B cell (primary cell): ENCODE results near the gene RNF215. TPM values are rescaled to one million over a fixed set of nuclear protein-coding genes. Genes with fewer than 3 reads are reported as not detected.

Experiments used
- ATAC-seq: fragments of 200-7000 bp; cut with Tn5 transposase; one replicate; pipeline ENCODE4 v1.10.0; 2021; ENCODE audit warnings: low read depth, mild to moderate bottlenecking, moderate number of reproducible peaks, moderate library complexity
- CTCF ChIA-PET: fragments of 350-600 bp; sonication (Branson Sonifier 250); formaldehyde crosslinking; loops from one replicate; lab custom pipeline; 2021; ENCODE audit warnings: antibody characterized with exemption, inconsistent platforms; lab: Charles Lee
- POLR2A ChIA-PET: fragments of 350-600 bp; sonication (Branson Sonifier 250); formaldehyde crosslinking; loops from one replicate; lab custom pipeline; 2021; ENCODE audit warnings: antibody characterized with exemption; lab: Charles Lee
- DNase-seq: peaks from one replicate; pipeline ENCODE4 v3.0.0; 2013
- H2AFZ ChIP-seq: 2 replicates; pipeline ENCODE4 v1.6.1; 2012; ENCODE audit warnings: mild to moderate bottlenecking, low read depth, low read length; ENCODE audit not compliant: insufficient read depth, poor library complexity, severe bottlenecking
- H3K27ac ChIP-seq, 2 donors: 1 replicate in 1 of 2; 2 replicates in 1 of 2; pipeline ENCODE4 v1.5.1; 2012 to 2013; ENCODE audit warnings: low read length in 2 of 2, mild to moderate bottlenecking in 2 of 2, moderate library complexity in 1 of 2
- H3K27me3 ChIP-seq, 4 experiments: fragments of 200-600 bp in 1 of 4; sonication (generic) in 1 of 4; replicated peaks in 1 of 4; 1 replicate in 2 of 4; 2 replicates in 2 of 4; pipeline versions ENCODE4 v1.6.1 to v1.7.0; 2013 to 2016; ENCODE audit warnings: low read length in 3 of 4, mild to moderate bottlenecking in 2 of 4, mixed read lengths in 1 of 4, moderate library complexity in 1 of 4; ENCODE audit not compliant: insufficient read depth in 4 of 4, control insufficient read depth in 3 of 4; ENCODE audit errors: control extremely low read depth in 1 of 4
- H3K36me3 ChIP-seq, 2 experiments: replicated peaks in 1 of 2; 1 replicate in 1 of 2; 2 replicates in 1 of 2; pipeline versions ENCODE4 v1.6.1 to v1.7.1; 2013; ENCODE audit warnings: low read length in 1 of 2; ENCODE audit not compliant: insufficient read depth in 2 of 2, control insufficient read depth in 1 of 2; ENCODE audit errors: control extremely low read depth in 1 of 2, extremely low read depth in 1 of 2
- H3K4me1 ChIP-seq, 2 donors: fragments of 200-600 bp in 1 of 2; sonication (generic) in 1 of 2; 1 replicate in 1 of 2; 2 replicates in 1 of 2; pipeline versions ENCODE4 v1.5.1 to v1.6.1; 2013 to 2017; ENCODE audit warnings: low read length in 2 of 2; ENCODE audit not compliant: control insufficient read depth in 2 of 2, insufficient read depth in 2 of 2
- H3K4me2 ChIP-seq: replicated peaks from 2 replicates; pipeline ENCODE3; 2012; ENCODE audit warnings: mild to moderate bottlenecking, low read depth, low read length; ENCODE audit not compliant: poor library complexity, severe bottlenecking
- H3K4me3 ChIP-seq, 5 experiments: fragments of 200-600 bp in 1 of 5; sonication (generic) in 1 of 5; 1 replicate in 3 of 5; 2 replicates in 2 of 5; pipeline versions ENCODE4 v1.5.1 to v1.7.0; 2011 to 2016; ENCODE audit warnings: low read length in 4 of 5, mild to moderate bottlenecking in 4 of 5, low read depth in 2 of 5, control low read depth in 1 of 5, moderate library complexity in 1 of 5; ENCODE audit not compliant: insufficient read depth in 1 of 5; ENCODE audit errors: control extremely low read depth in 1 of 5, extremely low read depth in 1 of 5
- H3K79me2 ChIP-seq: fragments of 200-600 bp; sonication (generic); one replicate; pipeline ENCODE4 v1.6.0; 2016; ENCODE audit warnings: low read length; ENCODE audit not compliant: control insufficient read depth, insufficient read depth
- H3K9ac ChIP-seq: fragments of 200-600 bp; sonication (generic); 2 replicates; pipeline ENCODE4 v1.6.1; 2017; ENCODE audit warnings: mild to moderate bottlenecking, low read length, moderate library complexity
- H3K9me3 ChIP-seq, 3 donors: one replicate each; pipeline versions ENCODE4 v1.6.1 to v1.7.1; 2013; ENCODE audit warnings: low read length in 2 of 3; ENCODE audit not compliant: control insufficient read depth in 2 of 3, insufficient read depth in 1 of 3; ENCODE audit errors: control extremely low read depth in 1 of 3
- H4K20me1 ChIP-seq: 2 replicates; pipeline ENCODE4 v1.6.0; 2012; ENCODE audit warnings: mild to moderate bottlenecking, low read length; ENCODE audit not compliant: insufficient read depth, control insufficient read depth, poor library complexity, severe bottlenecking
- H3K27ac Mint-ChIP-seq: one replicate; pipeline ENCODE4 v1.8.0; 2021; ENCODE audit warnings: mixed read lengths
- H3K27me3 Mint-ChIP-seq: one replicate; pipeline ENCODE4 v1.8.0; 2021; ENCODE audit warnings: mixed read lengths
- H3K4me1 Mint-ChIP-seq: one replicate; pipeline ENCODE4 v1.8.0; 2021; ENCODE audit warnings: mixed read lengths
- H3K4me3 Mint-ChIP-seq: one replicate; pipeline ENCODE4 v1.8.0; 2021; ENCODE audit warnings: mixed read lengths
- H3K9me3 Mint-ChIP-seq: one replicate; pipeline ENCODE4 v1.8.0; 2022; ENCODE audit warnings: mixed read lengths; ENCODE audit not compliant: insufficient read depth
- EZH2 ChIP-seq: IDR thresholded peaks from 2 replicates; pipeline ENCODE4 v1.6.1; 2012; ENCODE audit warnings: borderline replicate concordance, low read depth, mild to moderate bottlenecking, moderate library complexity, low read length; ENCODE audit not compliant: insufficient read depth, poor library complexity, severe bottlenecking
- WGBS: methylation state at CpG from one replicate; pipeline ENCODE4 v1.1.5; 2013; ENCODE audit warnings: missing lambda C conversion rate; ENCODE audit not compliant: insufficient coverage; 5-methylcytosine and 5-hydroxymethylcytosine counted together
- intact Hi-C: fragments of 100-400 bp; cut with micrococcal nuclease; formaldehyde crosslinking; loops from one replicate; pipeline ENCODE4 v1.10.0; 2022
- polyA plus RNA-seq: library from polyadenylated mRNA; depleted of rRNA; stranded (reverse); fragments of >200 nt; gene quantifications from 2 replicates; pipeline ENCODE4 v1.2.3, GENCODE V29; 2012
- total RNA-seq, 2 donors: library from RNA; stranded (reverse); fragments of 120-200 nt in 1 of 2; gene quantifications; 1 replicate in 1 of 2; 2 replicates in 1 of 2; pipeline versions ENCODE4 v1.2.3 to v1.2.4, GENCODE V29; 2013 to 2022
- TF ChIP-seq, protein P1 (sequence below): fragments of 200-600 bp; IDR thresholded peaks from one replicate; pipeline ENCODE4 v1.8.0; 2022; ENCODE audit warnings: antibody characterized with exemption, mild to moderate bottlenecking

The RNF215 gene
- total and polyA plus RNA-seq, 2 donors (not counting 1 experiment from before 2014, with no cell fraction given): 8.8 to 18.6 TPM

DNA sequence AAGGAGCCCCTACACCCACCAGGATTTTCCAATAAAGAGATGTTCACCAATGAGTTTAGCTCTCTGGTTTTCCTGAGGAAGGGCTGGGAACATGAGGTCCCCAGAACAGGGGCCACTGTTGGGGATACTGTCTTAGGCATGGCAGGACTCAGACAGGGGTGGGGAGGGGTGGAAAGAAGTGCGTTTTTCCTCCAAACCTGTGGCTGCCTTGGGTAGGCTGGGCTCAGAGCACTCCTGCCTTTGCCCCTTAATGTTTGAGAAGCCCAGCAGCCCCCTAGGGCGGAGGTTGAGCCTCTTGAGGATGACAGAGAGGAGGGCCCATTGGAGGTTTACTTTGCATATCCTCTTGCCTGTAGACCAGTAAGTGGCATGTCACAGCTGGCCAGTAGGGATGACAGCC, 49.0 kb upstream of the RNF215 start:
- Histone ChIP-seq H4K20me1 (no peaks in the 10 kb centered on the region), H3K27me3 (peaks cover 0 to 15% (median 1%) of the 10 kb centered on the region in 4 experiments), H3K9ac (peak overlapping the region; percentile 8), H3K36me3 (no peaks in the 10 kb centered on the region), H3K4me1 (peaks cover 8 to 16% of the 10 kb centered on the region in 2 donors), H3K4me2 (peak overlapping the region; percentile 47), H3K9me3 (peaks cover 0 to 28% (median 16%) of the 10 kb centered on the region in 3 donors), H3K79me2 (no peaks in the 10 kb centered on the region), H2AFZ (peak overlapping the region; percentile 71), H3K27ac (peak overlapping the region; percentile 68 to 77), H3K4me3 (peak overlapping the region in 2 of 5 experiments; percentile 35 to 40)
- intact Hi-C loops: loop anchor here (1.0 kb wide), 1 partner anchor 10 kb away; no protein-coding TSS in a partner anchor
- H3K27me3 Mint-ChIP-seq: peaks cover 21% of the 10 kb centered on the region
- 94% methylated on average over 2 of the region's 2 CpGs for WGBS
- peak overlapping the region; percentile 77 for H3K4me3 Mint-ChIP-seq
- H3K4me1 Mint-ChIP-seq: peaks cover 18% of the 10 kb centered on the region
- H3K9me3 Mint-ChIP-seq: peaks cover 10% of the 10 kb centered on the region
- POLR2A ChIA-PET: interaction anchor here (0.7 to 1.2 kb wide), 2 partner anchors 12 to 271 kb away, joined by 3 to 5 read pairs; no protein-coding TSS in a partner anchor
- CTCF ChIA-PET: interaction anchor here (2.1 to 2.7 kb wide), 2 partner anchors 10 to 12 kb away, joined by 8 to 10 read pairs; partner anchors contain the start of gene MTFP1
- TF ChIP-seq, protein P1, sequence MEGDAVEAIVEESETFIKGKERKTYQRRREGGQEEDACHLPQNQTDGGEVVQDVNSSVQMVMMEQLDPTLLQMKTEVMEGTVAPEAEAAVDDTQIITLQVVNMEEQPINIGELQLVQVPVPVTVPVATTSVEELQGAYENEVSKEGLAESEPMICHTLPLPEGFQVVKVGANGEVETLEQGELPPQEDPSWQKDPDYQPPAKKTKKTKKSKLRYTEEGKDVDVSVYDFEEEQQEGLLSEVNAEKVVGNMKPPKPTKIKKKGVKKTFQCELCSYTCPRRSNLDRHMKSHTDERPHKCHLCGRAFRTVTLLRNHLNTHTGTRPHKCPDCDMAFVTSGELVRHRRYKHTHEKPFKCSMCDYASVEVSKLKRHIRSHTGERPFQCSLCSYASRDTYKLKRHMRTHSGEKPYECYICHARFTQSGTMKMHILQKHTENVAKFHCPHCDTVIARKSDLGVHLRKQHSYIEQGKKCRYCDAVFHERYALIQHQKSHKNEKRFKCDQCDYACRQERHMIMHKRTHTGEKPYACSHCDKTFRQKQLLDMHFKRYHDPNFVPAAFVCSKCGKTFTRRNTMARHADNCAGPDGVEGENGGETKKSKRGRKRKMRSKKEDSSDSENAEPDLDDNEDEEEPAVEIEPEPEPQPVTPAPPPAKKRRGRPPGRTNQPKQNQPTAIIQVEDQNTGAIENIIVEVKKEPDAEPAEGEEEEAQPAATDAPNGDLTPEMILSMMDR: no peak
- no peak for TF ChIP-seq EZH2
- H3K27ac Mint-ChIP-seq: peak overlapping the region; percentile 91
- ATAC-seq: no peak
- no peak for DNase-seq

DNA sequence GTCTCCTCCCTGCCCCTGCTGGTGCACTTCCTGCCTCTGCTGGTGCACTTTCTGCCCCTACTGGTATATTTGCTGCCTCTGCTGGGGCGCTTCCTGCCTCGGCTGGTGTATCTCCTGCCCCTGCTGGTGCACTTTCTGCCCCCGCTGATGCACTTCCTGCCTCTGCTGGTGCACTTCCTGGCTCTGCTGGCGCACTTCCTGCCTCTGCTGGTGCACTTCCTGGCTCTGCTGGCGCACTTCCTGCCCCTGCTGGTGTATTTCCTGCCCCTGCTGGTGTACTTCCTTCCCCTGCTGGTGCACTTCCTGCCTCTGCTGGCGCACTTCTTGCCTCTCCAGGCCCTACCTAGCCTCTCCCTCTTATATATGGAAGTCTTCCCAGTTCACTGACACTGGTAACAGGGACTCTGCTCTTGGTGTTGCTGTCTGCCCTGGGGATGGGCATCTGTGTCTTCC, 48.5 kb upstream of the RNF215 start:
- H3K79me2 ChIP-seq: no peaks in the 10 kb centered on the region
- peak overlapping the region; percentile 77 for H3K4me3 Mint-ChIP-seq
- H3K4me3 ChIP-seq: peak overlapping the region in 3 of 5 experiments; percentile 2 to 40 (median 35)
- POLR2A ChIA-PET: no interaction called here
- intact Hi-C loops: loop anchor here (1.0 kb wide), 1 partner anchor 9 kb away; no protein-coding TSS in a partner anchor
- peak overlapping the region; percentile 91 for H3K27ac Mint-ChIP-seq
- H2AFZ ChIP-seq: peak overlapping the region; percentile 71
- H3K9ac ChIP-seq: peak overlapping the region; percentile 8
- DNase-seq (peak; percentile 77), ATAC-seq (peak; percentile 72)
- peaks cover 0 to 28% (median 16%) of the 10 kb centered on the region in 3 donors for H3K9me3 ChIP-seq
- H3K4me2 ChIP-seq: peak overlapping the region; percentile 47
- H3K4me1 ChIP-seq: peaks cover 8 to 16% of the 10 kb centered on the region in 2 donors
- H4K20me1 ChIP-seq: no peaks in the 10 kb centered on the region
- H3K27me3 ChIP-seq: peaks cover 0 to 15% (median 1%) of the 10 kb centered on the region in 4 experiments
- peaks cover 17% of the 10 kb centered on the region for H3K27me3 Mint-ChIP-seq
- 53% methylated on average over 5 of the region's 6 CpGs for WGBS
- H3K36me3 ChIP-seq: no peaks in the 10 kb centered on the region
- TF ChIP-seq EZH2: no peak
- TF ChIP-seq, protein P1: no peak
- H3K27ac ChIP-seq: peak overlapping the region; percentile 68 to 77
- peaks cover 10% of the 10 kb centered on the region for H3K9me3 Mint-ChIP-seq
- CTCF ChIA-PET: interaction anchor here (2.1 to 2.7 kb wide), 2 partner anchors 9 to 11 kb away, joined by 8 to 10 read pairs; partner anchors contain the start of gene MTFP1
- H3K4me1 Mint-ChIP-seq: peaks cover 14% of the 10 kb centered on the region
